ENCODE results near the gene SLC30A3. TPM values are rescaled to one million over a fixed set of nuclear protein-coding genes. Genes with fewer than 3 reads are reported as not detected.
A peak's percentile ranks its signal among the peaks of the same experiment; 100 is the strongest.
"Not testable (repeated sequence)": the region's sequence is repeated elsewhere in the genome, so short reads cannot be mapped to it uniquely, and the experiment has no call there.

The SLC30A3 gene
- total and polyA plus RNA-seq, 5 donors from 2014 or later = 0.05 to 0.10 TPM; not detected in 3

DNA sequence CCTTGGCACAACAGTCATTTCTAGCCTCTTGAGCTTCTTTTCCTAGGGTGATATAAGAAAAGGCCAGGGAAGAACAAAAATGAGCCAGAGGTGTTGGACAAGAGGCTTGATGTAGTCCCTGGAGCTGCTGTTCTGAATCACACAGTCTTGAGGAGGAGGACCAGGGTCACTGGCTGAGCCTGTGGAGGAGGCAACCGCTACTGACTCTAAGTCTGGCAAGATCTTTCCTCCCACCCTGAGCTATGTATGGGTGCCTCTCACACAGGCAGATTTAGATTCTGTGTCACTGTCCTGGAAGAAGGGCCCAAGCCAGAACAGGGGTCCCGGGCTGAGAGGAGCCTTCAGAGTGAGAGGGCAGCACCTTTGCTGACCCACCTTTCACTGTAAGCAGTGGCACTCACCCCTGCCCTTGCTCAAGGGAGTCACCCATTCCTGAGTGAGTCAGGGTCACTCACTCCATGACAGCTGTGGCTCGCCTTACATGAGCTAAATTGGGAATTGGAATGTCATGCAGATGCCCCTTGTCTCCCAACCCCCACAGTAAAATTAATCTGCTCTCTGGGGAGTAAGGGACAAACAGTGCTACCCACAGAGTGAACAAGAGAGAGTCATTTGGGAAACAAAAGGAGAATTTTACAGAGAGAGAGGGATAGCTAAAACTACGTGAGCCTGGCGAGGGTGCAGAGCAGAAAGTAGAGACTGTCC lies 19.2 kb upstream of the SLC30A3 start, which contains the start of gene TRIM54:
Gene TRIM54, plus strand, starts transcription at position 575 of the 705 bp plus-strand sequence. CDS start 303 bp downstream, outside the sequence.
- H3K4me1 ChIP-seq (ENCODE audit: control insufficient read depth, insufficient read depth, low read length, poor library complexity, severe bottlenecking) = no peaks in the 10 kb centered on the region
- Mint-ChIP-seq H3K36me3 (no peaks in the 10 kb centered on the region), H3K27ac (peak within 1 kb of the TSS in 1 of 3 donors; percentile 53), H3K4me3 (no peak within 1 kb of the TSS), H3K27me3 (peaks cover 31% of the 10 kb centered on the region), H3K9me3 (no peaks in the 10 kb centered on the region), H3K4me1 (peaks cover 2 to 5% (median 4%) of the 10 kb centered on the region in 4 donors)
- H3K27me3 ChIP-seq (ENCODE audit: control insufficient read depth, insufficient read depth, low read length) = peaks cover 10% of the 10 kb centered on the region
- H3K9me3 ChIP-seq (ENCODE audit: control insufficient read depth in 2 of 2, low read length in 2 of 2) = no peaks in the 10 kb centered on the region
- H3K27ac ChIP-seq (ENCODE audit: insufficient read depth, low read length, poor library complexity, severe bottlenecking) = no peak within 1 kb of the TSS
- H3K36me3 ChIP-seq (ENCODE audit: control insufficient read depth, insufficient read depth, low read length) = no peaks in the 10 kb centered on the region
- DNase-seq (no peak), ATAC-seq (ENCODE audit: low read depth in 2 of 2) (no peak)
- H3K4me3 ChIP-seq (ENCODE audit: low read depth, low read length) = no peak within 1 kb of the TSS

GRCh38 chr2:27281442-27281841 lies 18.6 kb upstream of the SLC30A3 start:
- Mint-ChIP-seq H3K9me3 (no peaks in the 10 kb centered on the region), H3K27ac (no peak overlapping the region), H3K27me3 (peaks cover 33% of the 10 kb centered on the region), H3K4me3 (no peak overlapping the region), H3K36me3 (no peaks in the 10 kb centered on the region), H3K4me1 (peaks cover 2 to 5% (median 4%) of the 10 kb centered on the region in 4 donors)
- Histone ChIP-seq H3K27me3 (ENCODE audit: control insufficient read depth, insufficient read depth, low read length) (peaks cover 10% of the 10 kb centered on the region), H3K4me3 (ENCODE audit: low read depth, low read length) (no peak overlapping the region), H3K27ac (ENCODE audit: insufficient read depth, low read length, poor library complexity, severe bottlenecking) (no peak overlapping the region), H3K4me1 (ENCODE audit: control insufficient read depth, insufficient read depth, low read length, poor library complexity, severe bottlenecking) (no peaks in the 10 kb centered on the region), H3K9me3 (ENCODE audit: control insufficient read depth in 2 of 2, low read length in 2 of 2) (no peaks in the 10 kb centered on the region), H3K36me3 (ENCODE audit: control insufficient read depth, insufficient read depth, low read length) (no peaks in the 10 kb centered on the region)
- DNase-seq (no peak), ATAC-seq (ENCODE audit: low read depth in 2 of 2) (no peak)

GRCh38 chr2:27280826-27281225 lies 18.0 kb upstream of the SLC30A3 start:
- Mint-ChIP-seq H3K4me1 (peaks cover 2 to 5% (median 4%) of the 10 kb centered on the region in 4 donors), H3K27ac (no peak overlapping the region), H3K9me3 (no peaks in the 10 kb centered on the region), H3K36me3 (no peaks in the 10 kb centered on the region), H3K27me3 (peaks cover 31% of the 10 kb centered on the region), H3K4me3 (no peak overlapping the region)
- Histone ChIP-seq H3K4me3 (ENCODE audit: low read depth, low read length) (no peak overlapping the region), H3K9me3 (ENCODE audit: control insufficient read depth in 2 of 2, low read length in 2 of 2) (no peaks in the 10 kb centered on the region), H3K4me1 (ENCODE audit: control insufficient read depth, insufficient read depth, low read length, poor library complexity, severe bottlenecking) (no peaks in the 10 kb centered on the region), H3K36me3 (ENCODE audit: control insufficient read depth, insufficient read depth, low read length) (no peaks in the 10 kb centered on the region), H3K27me3 (ENCODE audit: control insufficient read depth, insufficient read depth, low read length) (peaks cover 10% of the 10 kb centered on the region), H3K27ac (ENCODE audit: insufficient read depth, low read length, poor library complexity, severe bottlenecking) (no peak overlapping the region)
- no peak for DNase-seq
- ATAC-seq (ENCODE audit: low read depth in 2 of 2) = no peak

DNA sequence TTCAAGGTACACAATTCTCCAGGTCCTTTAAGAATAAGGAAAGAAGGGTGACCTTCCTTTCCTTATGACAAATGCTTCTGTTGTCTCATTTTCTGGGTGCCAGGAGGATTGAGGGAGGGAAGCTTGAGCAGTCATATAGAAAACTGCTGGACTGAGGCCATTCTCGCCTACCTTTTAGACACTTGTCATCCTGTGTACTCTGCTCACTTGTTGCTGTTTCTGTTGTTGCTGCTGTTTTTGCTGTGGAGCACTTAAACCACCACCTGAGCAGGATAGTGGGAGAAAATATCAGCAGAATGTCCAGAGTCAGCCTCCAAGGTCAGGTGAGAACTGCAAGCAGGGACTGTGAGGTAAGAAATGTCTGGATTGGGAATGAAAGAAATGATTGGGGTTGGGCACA lies 15.2 kb upstream of the SLC30A3 start:
- Histone ChIP-seq H3K27me3 (ENCODE audit: control insufficient read depth, insufficient read depth, low read length) (peaks cover 3% of the 10 kb centered on the region), H3K36me3 (ENCODE audit: control insufficient read depth, insufficient read depth, low read length) (no peaks in the 10 kb centered on the region), H3K27ac (ENCODE audit: insufficient read depth, low read length, poor library complexity, severe bottlenecking) (no peak overlapping the region), H3K9me3 (ENCODE audit: control insufficient read depth in 2 of 2, low read length in 2 of 2) (no peaks in the 10 kb centered on the region), H3K4me3 (ENCODE audit: low read depth, low read length) (no peak overlapping the region), H3K4me1 (ENCODE audit: control insufficient read depth, insufficient read depth, low read length, poor library complexity, severe bottlenecking) (no peaks in the 10 kb centered on the region)
- Mint-ChIP-seq H3K4me3 (no peak overlapping the region), H3K27ac (peak overlapping the region in 1 of 3 donors; percentile 43), H3K36me3 (no peaks in the 10 kb centered on the region), H3K27me3 (peaks cover 30% of the 10 kb centered on the region), H3K4me1 (peaks cover 2 to 5% (median 4%) of the 10 kb centered on the region in 4 donors), H3K9me3 (no peaks in the 10 kb centered on the region)
- DNase-seq (no peak), ATAC-seq (ENCODE audit: low read depth in 2 of 2) (no peak)

DNA sequence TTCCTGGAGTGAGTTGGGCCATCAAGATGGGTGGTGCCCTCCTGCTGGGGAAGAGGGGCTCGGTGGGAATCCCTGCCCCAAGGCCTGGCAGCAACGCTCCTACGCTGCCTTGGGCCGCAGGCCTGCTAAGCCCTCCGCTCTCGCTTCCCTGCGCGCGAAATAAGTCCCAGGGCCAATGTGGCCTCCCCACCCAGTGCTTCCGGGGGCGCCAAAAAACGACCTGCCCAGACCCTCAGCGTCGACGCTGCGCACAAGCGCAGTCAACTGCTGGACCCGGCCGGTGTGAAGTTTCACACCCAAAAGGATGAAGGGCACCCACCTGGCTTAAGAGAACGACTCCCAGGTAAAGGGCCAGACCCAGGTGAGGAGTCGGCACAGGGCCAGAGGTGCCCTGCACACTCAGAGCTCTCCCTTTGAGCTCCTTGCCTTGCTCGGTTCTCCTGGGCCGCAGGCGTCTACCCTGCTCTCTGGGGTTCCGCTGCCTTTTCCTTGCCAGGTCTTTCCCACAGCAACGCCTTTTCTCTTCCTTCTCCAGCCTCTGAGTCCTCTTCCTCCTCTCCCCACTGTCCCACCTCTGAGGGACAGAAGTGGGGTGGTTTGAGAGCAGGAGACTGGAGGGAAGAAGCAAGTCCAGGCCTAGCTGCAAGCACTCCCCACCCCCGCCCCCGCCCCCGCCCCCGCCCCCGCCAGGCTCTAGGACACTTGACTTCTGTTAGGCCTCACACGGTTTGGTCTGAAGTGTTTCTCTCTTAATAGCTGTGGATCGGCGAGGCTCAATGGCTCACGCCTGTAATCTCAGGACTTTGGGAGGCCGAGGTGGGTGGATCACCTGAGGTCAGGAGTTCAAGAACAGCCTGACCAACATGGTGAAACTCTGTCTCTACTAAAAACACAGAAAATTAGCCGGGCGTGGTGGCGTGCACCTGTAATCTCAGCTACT lies 12.6 kb upstream of the SLC30A3 start, which contains the start of gene DNAJC5G:
Gene DNAJC5G, plus strand, starts transcription at position 223 of the 940 bp plus-strand sequence. CDS start 1,296 bp downstream, outside the sequence.
- Mint-ChIP-seq H3K9me3 (no peaks in the 10 kb centered on the region), H3K27ac (no peak within 1 kb of the TSS), H3K4me1 (peaks cover 2 to 5% (median 4%) of the 10 kb centered on the region in 4 donors), H3K4me3 (no peak within 1 kb of the TSS), H3K36me3 (no peaks in the 10 kb centered on the region), H3K27me3 (peaks cover 38% of the 10 kb centered on the region)
- H3K27ac ChIP-seq (ENCODE audit: insufficient read depth, low read length, poor library complexity, severe bottlenecking) = no peak within 1 kb of the TSS
- peaks cover 2% of the 10 kb centered on the region for H3K27me3 ChIP-seq (ENCODE audit: control insufficient read depth, insufficient read depth, low read length)
- no peaks in the 10 kb centered on the region for H3K9me3 ChIP-seq (ENCODE audit: control insufficient read depth in 2 of 2, low read length in 2 of 2)
- no peak within 1 kb of the TSS for H3K4me3 ChIP-seq (ENCODE audit: low read depth, low read length)
- H3K4me1 ChIP-seq (ENCODE audit: control insufficient read depth, insufficient read depth, low read length, poor library complexity, severe bottlenecking) = no peaks in the 10 kb centered on the region
- H3K36me3 ChIP-seq (ENCODE audit: control insufficient read depth, insufficient read depth, low read length) = no peaks in the 10 kb centered on the region
- ATAC-seq (ENCODE audit: low read depth in 2 of 2) = no peak
- no peak for DNase-seq

DNA sequence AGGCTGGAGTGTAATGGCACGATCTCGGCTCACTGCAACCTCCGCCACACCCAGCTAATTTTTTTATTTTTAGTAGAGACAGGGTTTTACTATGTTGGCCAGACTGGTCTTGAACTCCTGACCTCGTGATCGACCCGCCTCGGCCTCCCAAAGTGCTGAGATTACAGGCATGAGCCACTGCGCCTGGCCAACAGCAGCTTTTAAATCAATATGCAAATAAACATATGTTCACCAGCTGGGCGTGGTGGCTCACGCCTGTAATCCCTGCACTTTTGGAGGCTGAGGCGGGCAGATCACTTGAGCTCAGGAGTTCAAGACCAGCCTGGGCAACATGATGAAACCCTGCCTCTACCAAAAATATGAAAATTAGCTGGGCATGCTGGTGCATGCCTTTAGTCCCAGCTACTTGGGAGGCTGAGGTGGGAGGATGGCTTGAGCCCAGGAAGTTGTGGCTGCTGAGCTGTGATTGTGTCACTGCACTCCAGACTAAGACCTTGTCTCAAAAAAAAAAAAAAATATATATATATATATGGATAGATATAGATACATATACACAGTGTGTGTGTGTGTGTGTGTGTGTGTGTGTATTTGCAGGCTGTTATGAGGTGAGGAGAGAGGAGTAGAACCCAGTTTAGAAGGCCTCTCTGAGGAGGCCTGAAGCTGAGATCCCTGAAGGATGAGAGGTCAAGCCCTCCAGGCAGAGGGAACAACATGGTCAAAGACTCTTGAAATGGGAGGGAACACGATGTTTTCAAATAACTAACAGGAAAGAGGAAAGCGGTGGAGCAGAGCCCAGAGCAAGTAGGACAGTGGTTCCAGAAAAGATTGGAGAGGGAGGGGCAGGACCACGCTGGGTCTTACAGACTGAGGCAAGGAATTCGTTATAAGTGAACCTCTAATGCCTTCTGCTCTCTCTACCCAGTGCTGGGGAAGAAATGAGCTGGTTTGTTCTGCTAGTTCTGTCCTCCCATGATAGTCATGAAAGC lies 10.0 kb upstream of the SLC30A3 start:
- H3K27ac ChIP-seq (ENCODE audit: insufficient read depth, low read length, poor library complexity, severe bottlenecking); H3K9me3 Mint-ChIP-seq; H3K36me3 ChIP-seq (ENCODE audit: control insufficient read depth, insufficient read depth, low read length); DNase-seq; H3K4me3 Mint-ChIP-seq; H3K4me3 ChIP-seq (ENCODE audit: low read depth, low read length); ATAC-seq (ENCODE audit: low read depth in 2 of 2); H3K4me1 Mint-ChIP-seq; H3K9me3 ChIP-seq (ENCODE audit: control insufficient read depth in 2 of 2, low read length in 2 of 2); H3K4me1 ChIP-seq (ENCODE audit: control insufficient read depth, insufficient read depth, low read length, poor library complexity, severe bottlenecking); H3K36me3 Mint-ChIP-seq: not testable (repeated sequence)
- H3K27me3 ChIP-seq (ENCODE audit: control insufficient read depth, insufficient read depth, low read length) = peaks cover 11% of the 10 kb centered on the region
- Mint-ChIP-seq H3K27ac (peak overlapping the region in 1 of 3 donors; percentile 89), H3K27me3 (peaks cover 41% of the 10 kb centered on the region)

All from CD4-positive, CD25-positive, alpha-beta regulatory T cell (primary cell).